Measurements from ENCODE around the gene ANGPTL2.

DNA sequence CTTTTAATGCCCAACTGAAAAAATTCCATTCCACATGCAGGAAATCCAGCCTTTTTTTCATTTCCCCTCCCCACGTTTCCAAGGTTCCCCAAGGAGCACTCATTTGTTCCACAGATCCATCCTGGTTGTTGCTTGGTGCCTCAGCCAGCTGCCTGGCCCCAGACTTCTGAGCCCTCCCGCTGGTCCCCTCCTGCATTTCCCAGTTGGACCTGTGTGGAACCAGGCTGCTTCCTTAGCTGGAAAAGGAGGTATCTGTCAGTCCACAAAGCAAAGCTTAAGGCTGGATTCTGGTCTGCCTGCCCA lies 44.8 kb downstream of the ANGPTL2 start:
- TF ChIP-seq, protein P1, sequence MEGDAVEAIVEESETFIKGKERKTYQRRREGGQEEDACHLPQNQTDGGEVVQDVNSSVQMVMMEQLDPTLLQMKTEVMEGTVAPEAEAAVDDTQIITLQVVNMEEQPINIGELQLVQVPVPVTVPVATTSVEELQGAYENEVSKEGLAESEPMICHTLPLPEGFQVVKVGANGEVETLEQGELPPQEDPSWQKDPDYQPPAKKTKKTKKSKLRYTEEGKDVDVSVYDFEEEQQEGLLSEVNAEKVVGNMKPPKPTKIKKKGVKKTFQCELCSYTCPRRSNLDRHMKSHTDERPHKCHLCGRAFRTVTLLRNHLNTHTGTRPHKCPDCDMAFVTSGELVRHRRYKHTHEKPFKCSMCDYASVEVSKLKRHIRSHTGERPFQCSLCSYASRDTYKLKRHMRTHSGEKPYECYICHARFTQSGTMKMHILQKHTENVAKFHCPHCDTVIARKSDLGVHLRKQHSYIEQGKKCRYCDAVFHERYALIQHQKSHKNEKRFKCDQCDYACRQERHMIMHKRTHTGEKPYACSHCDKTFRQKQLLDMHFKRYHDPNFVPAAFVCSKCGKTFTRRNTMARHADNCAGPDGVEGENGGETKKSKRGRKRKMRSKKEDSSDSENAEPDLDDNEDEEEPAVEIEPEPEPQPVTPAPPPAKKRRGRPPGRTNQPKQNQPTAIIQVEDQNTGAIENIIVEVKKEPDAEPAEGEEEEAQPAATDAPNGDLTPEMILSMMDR (IDR thresholded peaks at IDR 0.05; ENCODE audit: insufficient read depth, low read depth, low read length) = no peak
- TF ChIP-seq EZH2 (IDR thresholded peaks at IDR 0.05; ENCODE audit: insufficient read depth, low read length) = no peak

All from astrocyte (in vitro differentiated cells and primary cell).